Ramos (cell line): ENCODE results near the gene AKT1S1.

Source experiments
- in situ Hi-C: fragments of 300-500 bp; cut with MboI; formaldehyde crosslinking; loops from one replicate; pipeline ENCODE4 v1.14.3; 2022; ENCODE audit warnings: low sequenced_read_pairs; ENCODE audit not compliant: unreplicated experiment

The AKT1S1 gene

GRCh38 chr19:49908480-49909420 is 31.6 kb upstream of the AKT1S1 start:
- in situ Hi-C loops: no loop called here

GRCh38 chr19:49907745-49908446 is 30.7 kb upstream of the AKT1S1 start:
- in situ Hi-C loops: no loop called here

DNA sequence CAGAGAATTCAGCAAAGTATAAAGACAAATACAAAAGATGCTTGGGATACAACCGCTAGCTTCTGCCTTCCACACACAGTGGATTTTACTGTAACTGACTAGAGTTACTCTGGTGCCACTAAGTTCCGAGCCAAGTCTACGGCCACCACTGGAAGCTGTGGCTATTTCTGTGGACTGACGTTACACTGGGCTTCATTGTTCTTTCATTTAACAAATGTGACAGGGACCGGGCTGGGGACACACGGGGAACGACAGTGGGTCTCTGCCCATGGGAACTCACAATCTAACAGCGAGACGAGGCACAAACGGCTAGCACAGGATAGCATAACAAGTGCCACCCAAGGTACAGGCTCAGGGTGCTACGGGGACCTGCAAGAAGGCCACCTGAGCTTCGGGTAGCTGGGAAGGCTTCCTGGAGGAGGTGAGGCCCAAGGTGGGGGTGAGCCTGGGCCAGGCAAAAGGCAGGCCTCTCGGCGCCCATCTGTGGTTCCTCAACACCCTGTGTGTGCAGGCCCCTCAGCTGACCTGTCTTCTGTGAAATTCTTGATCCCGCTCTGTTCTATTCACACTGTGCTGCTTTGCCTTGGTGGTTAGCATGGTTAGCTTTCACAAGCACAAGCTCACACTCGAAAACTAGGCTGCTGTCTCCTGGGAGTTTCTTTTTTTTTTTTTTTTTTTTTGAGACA is 29.9 kb upstream of the AKT1S1 start:
- in situ Hi-C loops: no loop called here

GRCh38 chr19:49904136-49904535 is 27.0 kb upstream of the AKT1S1 start:
- in situ Hi-C loops: no loop called here

GRCh38 chr19:49896863-49897621 is 19.9 kb upstream of the AKT1S1 start, which contains the start of gene IL4I1:
TSS of gene IL4I1 (minus strand) at chr19:49896887. CDS start at chr19:49896160, 727 bp downstream.
- in situ Hi-C loops: no loop called here

DNA sequence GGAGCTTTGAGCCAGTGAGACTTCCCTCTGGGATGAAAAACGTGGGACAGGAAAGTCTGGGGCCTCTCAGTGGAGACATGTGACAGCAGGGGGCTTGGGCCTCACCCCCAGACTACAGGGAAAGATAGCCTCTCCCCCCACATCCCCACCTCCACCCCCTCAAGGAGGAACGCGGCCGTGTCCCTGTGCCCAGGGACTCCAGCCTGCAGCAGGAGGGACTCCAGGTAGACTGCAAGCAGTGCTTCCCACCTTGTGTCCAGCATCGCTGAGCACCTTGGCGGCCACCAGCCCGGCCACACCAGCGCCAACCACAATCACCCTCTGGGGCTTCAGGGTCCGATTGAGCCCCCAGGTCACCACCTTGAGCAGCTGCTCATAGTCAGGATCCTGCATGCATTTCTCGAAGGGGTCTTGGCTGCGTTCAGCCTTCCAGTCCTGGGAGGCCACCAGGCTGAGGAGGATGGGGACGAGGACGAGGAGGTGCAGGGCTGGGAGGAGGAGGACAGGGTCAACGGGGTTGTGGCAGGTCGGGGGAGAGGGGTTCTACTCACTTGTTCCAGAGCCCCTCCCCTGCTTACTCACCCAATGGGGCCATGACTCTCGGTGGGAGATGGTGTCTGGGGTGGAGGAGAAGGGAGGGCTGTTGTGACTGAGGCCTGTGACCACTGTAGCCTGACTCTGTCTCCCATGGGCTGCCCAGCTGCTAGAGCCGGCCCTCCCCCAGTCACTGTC is 18.6 kb upstream of the AKT1S1 start:
- in situ Hi-C loops: no loop called here

- in situ Hi-C loops: no loop called here
Observed at GRCh38 chr19:49894879-49895565, 17.9 kb upstream of the AKT1S1 start.

DNA sequence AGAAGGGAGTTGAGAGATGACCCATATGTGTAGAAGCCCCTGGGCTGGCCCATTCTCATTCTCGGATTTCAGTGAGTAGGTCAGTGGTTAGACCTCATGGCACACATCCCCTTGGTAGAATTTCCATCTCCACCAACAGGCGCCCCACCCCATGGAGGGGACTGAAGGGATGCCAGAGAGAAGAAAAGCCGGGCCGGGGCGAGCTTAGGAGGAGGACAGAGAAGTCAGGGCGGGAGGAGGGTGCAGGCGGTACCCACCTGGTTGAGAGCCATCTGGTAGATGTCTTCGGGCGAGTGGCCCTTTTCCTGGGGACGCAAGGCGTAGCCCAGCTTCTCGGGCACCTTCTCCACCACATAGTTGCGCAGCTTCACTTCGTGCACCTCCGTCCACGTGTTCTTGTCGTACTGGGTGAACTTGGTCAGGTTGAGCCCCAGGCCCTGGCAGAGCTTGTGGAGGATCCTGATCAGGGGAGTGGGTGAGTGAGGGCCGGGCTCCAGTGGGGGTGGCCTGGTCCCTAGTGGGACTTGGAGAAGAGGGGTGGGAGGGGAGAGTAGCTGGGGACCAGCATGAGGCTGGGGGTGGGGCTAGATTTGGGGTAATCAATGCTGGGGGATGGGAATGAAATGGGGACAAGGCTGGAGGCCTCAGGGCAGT is 17.0 kb upstream of the AKT1S1 start:
- in situ Hi-C loops: no loop called here

- in situ Hi-C loops: no loop called here
Observed at GRCh38 chr19:49892716-49893115, 15.6 kb upstream of the AKT1S1 start.

DNA sequence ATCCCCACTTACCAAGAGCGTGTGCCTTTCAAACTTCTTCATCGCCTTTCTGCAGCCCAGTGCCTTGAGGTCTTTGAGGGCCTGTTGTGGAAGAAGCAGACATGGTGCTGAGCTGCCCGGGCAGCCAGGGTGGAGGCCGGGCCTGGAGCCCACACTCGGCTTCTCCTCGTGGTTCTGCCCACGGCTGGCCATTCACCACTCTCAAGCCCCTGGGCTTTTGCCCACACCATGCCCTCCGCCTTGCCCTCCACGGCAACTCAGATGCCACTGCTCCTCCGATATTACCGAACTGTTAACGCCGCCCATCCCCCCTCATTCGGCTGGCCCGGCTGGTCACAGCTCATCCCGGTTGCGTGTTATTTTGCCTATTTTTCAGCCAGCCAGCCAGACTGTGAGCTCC is 14.2 kb upstream of the AKT1S1 start:
- in situ Hi-C loops: no loop called here

DNA sequence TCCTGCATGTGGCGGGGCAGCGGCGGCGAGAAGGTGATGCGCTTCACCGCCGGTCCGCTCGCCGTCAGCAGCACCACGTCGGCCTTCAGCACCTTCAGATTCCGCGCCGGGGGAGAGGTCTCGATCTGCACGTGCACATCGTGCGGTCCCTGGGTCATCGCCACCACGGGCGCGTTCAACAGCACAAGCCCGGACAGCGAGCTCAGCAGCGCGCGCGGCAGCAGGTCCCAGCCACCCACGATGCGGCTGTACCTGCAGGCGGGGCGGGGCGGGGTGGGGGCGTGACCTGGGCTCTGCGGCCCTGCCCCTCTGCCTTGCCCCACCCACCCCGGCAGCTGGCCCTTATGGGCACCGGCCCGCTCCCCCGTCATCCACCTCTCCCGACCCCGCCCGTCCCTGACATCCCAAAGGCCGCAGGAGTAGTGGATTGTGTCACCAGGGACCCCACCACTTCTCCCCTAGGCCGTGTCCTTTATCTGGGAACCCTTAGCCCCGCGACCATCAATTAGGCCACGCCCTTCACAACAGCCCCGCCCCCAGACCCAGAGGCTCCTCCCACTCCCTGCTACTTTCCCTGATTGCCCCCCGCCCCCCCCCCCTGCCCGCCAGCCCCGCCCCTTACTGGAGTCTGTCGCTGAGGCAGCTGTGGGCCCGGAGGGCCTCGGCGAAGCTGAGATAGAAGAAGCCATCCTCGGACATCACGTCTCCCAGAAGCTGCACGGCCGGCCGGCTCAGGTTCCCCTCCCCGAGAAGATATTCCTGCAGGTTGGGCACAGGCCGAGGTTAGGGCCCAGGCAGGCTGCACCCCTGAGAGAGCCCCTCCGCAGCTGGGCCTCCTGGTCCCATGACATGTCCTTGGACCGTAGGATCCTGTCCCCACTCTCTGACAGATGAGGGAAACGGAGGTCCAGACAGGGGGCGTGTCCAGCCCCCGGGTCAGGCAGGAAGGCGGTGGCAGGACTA is 13.5 kb upstream of the AKT1S1 start:
- in situ Hi-C loops: no loop called here

DNA sequence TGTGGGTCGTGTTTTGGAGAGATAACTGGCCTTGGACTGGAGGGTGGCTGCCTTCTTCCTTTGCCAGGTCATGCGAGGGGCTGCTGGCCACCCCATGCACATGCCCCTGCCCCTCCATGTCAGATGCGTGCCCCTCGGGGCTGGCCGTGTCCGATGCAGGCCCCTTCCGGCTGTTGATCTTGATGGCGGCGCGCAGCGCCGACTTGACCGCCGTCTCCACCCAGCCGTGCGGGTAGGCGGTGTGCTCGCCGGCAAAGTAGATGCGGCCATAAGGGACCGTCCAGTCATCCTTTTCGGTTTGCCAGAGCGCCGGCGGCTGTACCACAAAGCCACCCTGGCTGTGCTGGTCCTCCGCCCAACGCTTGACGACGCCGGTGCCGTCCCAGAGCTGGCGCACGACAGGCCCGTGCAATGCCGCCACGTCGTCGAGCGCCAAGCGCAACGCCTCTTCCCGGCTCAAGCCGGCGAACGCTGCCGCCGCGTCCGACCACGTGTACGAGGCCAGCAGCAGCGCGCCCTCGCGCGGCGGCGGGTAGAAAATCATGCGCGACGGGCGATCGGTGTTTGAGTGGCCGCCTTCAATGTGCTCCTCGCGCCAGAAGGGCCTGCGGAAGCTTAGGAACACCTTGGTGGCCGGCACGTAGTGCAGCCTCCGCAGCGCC is 12.7 kb upstream of the AKT1S1 start:
- in situ Hi-C loops: no loop called here

DNA sequence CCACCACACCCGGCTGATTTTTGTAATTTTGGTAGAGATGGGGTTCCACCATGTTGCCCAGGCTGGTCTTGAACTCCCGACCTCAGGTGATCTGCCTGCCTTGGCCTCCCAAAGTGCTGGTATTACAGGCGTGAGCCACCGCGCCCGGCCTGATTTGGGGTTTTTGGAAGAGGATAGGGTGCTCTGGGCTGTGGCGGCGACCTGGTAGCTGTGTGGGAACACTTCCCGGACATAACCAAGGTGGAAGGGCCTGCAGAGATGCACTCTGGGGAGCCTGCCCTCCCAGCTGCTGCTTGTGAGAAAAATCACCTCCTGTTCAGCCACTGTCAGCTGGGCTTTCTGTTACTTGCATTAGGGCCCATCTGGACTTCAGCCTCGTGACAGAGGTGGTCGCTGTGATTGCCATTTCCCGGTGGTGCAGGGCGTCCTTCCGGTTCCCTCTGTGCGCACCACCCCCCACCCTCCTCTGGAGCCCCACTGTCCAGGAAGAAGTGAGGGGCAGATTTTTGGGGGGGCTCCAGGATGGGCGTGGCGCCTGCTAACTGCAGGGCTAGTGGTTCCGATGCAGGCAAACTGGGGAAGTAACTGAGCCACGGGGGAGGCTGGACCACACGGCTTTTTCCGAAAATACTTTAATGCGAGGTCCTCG is 12.0 kb upstream of the AKT1S1 start:
- in situ Hi-C loops: no loop called here

- in situ Hi-C loops: no loop called here
Observed at GRCh38 chr19:49888510-49888824, 11.3 kb upstream of the AKT1S1 start.

DNA sequence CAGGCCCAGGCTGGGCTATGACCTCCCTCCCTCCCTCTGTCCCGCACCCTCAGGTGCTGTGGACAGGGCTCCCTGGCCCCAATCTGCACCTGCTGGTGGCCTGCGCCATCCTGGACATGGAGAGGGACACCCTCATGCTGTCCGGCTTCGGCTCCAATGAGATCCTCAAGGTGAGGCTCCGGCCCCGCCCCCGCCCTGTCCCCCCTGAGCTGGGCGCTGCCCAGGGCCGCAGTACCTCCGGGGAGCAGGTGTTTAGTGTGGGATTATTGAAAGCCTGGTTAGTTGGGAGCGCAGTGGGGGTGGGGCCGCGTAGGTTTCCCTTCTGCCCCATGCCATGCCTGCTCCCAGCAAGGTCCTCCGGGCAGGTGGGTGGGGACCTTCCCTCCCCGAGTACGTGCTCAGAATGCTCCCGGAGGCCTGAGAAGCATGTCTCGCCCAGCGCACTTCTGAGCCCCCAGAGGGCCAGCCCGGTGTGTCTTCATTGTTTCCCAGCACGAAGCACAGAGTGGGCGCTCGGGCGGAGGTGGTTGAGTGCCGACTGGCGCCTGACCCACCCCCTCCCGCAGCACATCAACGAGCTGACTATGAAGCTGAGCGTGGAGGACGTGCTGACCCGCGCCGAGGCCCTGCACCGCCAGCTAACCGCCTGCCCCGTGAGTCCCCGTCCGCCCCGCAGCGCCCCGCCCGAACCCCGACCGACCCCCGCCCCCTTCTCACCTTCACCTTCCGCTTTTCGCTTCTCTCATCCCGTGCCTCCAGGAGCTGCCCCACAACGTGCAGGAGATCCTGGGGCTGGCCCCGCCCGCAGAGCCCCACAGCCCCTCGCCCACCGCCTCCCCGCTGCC is 10.7 kb upstream of the AKT1S1 start:
- in situ Hi-C loops: no loop called here
